Cardiac septum (tissue), 1 donor: ENCODE data around the gene MTCH1. TPM values are rescaled to one million over a fixed set of nuclear protein-coding genes. Genes with fewer than 3 reads are reported as not detected.

Source experiments
- DNase-seq: peaks from one replicate; pipeline ENCODE4 v3.0.0-alpha.2; 2020; ENCODE audit warnings: low spot score
- intact Hi-C: fragments of 100-400 bp; cut with DNase I; formaldehyde crosslinking; loops from one replicate; pipeline ENCODE4 v1.14.0; 2022
- total RNA-seq: library from RNA; stranded (reverse); fragmentation: NEBNext Ultra II Directional; extraction: Animal tissue kit (Norgen Biotek cat#: 25700); gene quantifications from one replicate; pipeline ENCODE4 v1.2.1, GENCODE V29; 2021
- donor health status: DM: no; HTN: no; CAD: no.

The MTCH1 gene
- total RNA-seq, 1 donor from 2014 or later, result 139 TPM

DNA sequence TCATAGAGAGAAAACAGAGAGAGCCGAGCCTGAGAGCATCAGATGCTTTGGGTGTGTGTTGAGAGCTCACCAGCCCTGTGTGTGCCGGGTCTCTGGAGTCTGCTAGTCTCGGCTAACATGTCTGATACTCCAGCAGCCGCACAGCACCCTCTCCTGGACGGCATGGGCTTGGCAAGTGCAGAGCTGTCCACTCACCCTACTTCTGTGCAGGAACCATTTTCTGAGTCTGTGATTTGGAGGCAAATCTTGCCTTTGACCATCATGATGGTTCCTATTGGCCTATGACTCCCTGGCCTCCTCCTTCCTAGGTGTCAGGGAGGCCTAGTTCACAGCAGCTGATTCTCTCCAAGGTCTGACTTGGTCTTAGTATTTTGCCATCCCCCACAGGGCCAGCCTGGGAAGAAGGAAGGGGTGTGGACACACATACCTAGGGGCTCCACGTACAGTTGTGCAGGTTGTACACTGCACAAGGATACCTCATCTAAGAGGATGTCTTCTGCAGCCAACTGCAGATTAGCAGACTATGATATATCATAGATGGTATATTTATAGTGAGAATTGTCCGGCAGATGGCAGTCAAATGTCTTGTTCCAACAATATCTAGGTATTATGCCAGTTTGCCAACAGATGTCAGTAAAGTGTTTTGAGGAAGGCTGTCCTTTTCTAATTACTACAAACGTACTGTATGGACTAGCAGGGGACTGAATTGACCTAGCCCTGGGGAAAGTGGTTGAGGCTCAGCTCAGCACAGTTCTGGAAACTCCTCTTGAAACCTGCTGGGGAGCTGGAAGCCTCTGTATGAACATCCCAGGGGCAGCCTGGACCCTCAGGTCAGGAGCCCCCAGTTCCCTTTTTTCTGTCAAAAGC lies 32.4 kb upstream of the MTCH1 start:
- intact Hi-C loops, result loop anchor here (2.0 to 5.0 kb wide), 4 partner anchors 134 to 251 kb away; partner anchors contain the start of gene C6orf89
- peak; percentile 94 for DNase-seq

DNA sequence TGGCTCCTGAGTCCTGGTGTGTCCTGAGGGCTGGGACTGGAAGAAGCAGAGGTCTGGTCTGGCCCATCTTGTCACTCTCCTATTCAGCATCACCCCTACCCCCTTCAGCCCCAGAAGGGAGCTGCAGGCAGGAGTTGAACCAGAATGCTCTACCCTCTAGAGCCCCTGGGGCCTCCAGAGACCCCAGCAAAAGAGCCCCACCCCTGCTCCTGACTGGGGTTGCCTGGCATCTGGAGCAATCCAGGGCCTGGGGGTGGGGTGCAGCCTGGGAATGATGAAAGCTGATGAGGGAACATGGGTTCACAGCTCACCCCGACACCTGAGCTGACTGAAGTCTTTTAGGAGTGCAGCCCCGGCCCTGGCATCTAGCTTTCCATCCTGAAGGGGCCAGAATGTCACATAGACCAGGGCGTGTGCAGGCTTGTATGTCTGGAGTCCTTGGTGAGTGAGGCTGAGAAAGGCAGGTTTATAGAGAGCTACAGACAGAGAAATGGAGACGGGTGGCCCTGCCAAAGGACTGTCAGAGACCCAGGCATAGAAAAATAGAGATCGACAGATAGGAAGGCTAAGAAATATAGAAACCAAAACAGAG lies 31.7 kb upstream of the MTCH1 start:
- intact Hi-C loops, result loop anchor here (2.0 to 5.0 kb wide), 4 partner anchors 133 to 250 kb away; partner anchors contain the start of gene C6orf89
- no peak for DNase-seq

DNA sequence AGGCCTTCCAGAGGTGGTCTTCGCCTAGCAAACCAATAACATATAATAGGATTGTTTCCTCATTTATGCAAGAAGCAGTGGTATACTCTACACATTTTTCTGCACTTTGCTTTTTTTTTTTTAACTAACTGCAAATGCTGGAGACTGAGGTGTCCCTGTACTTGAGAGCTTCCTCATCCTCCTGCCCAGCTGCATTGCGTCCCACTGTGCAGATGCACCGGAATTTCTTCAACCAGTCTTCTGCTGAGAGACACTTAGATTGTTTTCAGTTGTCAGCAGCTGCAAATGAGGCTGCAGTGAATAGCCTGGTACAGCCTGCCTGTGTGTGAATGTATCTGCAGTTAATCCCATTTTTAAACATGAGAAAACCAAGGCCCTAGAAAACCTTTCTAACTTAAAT lies 31.0 kb upstream of the MTCH1 start:
- intact Hi-C loops, result loop anchor here (5.0 kb wide), 1 partner anchor 250 kb away; no protein-coding TSS in a partner anchor
- no peak for DNase-seq

DNA sequence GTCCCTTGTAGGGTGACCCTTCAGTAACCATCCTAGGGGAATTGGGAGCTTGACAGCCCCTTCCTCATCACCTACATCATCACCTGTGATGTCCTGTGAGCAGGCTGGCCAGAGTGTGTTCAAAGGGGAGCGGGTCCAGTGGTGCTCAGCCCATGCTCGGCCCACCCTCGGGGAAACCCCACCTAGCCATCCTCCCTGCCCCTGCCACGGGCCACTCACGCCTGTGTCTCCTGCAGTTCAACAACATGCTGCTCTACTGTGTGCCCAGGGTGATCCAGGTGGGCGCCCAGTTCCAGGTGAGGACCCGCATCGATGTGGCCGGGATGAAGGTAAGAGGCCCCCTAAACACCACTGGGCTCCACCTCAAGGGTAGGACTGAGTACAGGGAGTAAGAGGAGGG lies 29.5 kb upstream of the MTCH1 start:
- no peak for DNase-seq
- intact Hi-C loops, result loop anchor here (5.0 kb wide), 1 partner anchor 248 kb away; no protein-coding TSS in a partner anchor

DNA sequence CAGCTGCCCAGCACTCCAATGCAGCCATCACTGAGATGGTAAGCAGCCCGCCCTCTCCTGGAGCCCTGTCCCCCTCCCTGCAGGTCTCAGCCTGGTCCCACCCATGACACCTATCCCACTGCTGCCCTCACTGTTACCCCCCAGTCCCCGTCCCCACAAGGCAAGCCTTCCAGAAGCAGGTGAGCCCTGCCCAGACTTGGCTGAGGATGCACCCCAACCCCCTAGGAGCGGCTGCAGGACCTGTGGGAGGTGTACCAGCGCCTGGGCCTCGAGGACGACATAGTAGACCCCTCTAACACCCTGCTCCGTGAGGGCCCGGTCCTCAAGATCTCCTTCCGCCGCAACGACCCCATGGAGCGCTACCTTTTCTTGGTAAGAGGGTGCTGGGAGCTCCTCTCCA lies 28.7 kb upstream of the MTCH1 start:
- intact Hi-C loops, result loop anchor here (5.0 kb wide), 1 partner anchor 247 kb away; no protein-coding TSS in a partner anchor
- DNase-seq, result no peak

DNA sequence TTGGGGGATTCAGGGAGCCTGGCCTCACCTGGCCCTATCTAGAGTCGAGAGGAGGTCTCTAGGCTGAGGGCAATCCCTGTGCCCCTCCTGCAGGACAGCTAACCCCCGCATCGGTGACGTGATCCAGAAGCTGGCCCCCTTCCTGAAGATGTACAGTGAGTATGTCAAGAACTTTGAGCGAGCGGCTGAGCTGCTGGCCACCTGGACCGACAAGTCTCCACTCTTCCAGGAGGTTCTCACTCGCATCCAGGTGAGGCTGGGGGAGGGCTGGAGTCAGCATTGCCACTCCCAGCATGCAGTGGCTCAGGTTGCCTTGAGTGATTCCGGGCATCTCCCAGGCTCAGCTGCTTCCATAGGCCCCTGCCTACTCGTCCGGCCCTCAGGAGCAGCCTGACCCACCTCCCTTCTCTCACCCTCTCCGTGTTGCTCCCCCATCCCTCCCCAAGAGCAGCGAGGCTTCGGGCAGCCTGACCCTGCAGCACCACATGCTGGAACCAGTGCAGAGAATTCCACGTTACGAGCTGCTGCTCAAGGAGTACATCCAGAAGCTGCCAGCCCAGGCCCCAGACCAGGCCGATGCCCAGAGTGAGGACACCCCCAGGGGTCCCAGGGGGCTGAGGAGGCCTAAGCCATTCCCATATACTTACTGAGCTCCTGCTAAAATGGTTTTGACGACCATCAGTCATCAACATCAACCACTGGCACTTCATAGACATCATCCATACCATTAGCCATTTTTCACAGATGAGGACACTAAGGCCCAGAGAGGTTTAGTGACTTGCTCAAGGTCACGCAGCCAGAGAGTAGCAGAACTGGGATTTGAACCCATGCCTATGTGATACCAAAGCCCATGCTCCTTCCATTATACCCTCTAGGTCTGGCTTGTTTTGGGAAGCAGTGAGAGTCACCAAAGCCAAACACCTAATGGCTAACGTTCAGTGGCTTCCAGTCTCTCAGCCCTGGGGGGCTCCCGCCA lies 27.8 kb upstream of the MTCH1 start:
- intact Hi-C loops, result no loop called here

DNA sequence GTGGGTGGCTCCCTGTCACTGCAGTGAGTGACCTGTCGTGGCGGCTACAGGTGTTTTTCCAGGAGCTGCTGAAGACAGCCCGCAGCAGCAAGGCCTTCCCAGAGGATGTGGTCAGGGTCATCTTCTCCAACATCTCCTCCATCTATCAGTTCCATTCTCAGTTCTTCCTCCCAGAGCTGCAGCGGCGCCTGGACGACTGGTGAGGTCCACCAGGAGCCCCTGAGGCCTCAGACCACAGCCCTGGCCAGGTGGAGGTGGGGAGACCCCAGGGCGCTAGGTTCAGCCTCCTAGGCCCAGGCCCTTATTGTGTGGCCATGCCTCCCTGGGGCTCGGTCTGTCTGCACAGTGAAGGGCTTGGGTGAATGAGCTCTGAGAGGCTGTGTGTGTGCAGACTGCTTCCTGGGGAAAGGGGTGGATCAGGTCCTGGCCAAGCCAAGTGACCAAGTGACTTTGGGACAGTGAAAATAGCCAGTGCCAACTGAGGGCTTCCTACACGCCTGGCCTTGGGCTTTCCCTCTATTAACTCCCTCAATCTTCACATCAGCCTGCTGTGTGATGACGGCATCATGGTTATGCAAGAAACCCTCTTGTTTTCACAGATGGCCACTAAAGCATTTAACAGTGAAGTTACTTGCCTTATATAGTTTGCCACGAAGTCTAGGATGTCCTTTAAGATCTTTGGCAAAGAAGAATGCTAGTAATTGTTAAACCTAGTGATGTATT lies 25.8 kb upstream of the MTCH1 start:
- intact Hi-C loops, result no loop called here
- no peak for DNase-seq

More for the DNA sequence above, 27.8 kb upstream of the MTCH1 start:
- DNase-seq, result no peak

DNA sequence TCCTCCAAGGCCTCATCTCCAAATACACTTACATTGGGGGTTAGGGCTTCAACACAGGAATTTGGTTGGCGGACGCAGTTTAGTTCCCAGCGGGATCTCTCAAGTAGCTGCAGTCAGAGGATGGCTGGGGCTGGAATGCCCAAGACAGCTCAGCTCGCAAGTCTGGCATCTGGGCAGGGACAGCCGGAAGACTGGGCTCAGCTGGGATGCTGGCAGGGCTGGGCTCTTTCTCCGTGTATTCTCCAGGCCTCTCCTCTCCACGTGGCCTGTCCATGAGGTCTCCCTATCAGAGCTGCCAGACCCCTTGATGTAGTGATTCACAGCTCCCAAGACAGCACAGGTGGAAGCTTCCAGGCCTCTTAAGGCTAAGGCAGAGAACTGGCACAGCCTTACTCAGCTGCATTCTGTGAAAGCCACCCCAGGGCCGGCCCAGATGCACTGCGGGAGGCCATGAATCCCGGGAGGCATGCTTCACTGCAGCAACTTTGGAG lies 24.5 kb upstream of the MTCH1 start:
- no peak for DNase-seq
- intact Hi-C loops, result no loop called here

DNA sequence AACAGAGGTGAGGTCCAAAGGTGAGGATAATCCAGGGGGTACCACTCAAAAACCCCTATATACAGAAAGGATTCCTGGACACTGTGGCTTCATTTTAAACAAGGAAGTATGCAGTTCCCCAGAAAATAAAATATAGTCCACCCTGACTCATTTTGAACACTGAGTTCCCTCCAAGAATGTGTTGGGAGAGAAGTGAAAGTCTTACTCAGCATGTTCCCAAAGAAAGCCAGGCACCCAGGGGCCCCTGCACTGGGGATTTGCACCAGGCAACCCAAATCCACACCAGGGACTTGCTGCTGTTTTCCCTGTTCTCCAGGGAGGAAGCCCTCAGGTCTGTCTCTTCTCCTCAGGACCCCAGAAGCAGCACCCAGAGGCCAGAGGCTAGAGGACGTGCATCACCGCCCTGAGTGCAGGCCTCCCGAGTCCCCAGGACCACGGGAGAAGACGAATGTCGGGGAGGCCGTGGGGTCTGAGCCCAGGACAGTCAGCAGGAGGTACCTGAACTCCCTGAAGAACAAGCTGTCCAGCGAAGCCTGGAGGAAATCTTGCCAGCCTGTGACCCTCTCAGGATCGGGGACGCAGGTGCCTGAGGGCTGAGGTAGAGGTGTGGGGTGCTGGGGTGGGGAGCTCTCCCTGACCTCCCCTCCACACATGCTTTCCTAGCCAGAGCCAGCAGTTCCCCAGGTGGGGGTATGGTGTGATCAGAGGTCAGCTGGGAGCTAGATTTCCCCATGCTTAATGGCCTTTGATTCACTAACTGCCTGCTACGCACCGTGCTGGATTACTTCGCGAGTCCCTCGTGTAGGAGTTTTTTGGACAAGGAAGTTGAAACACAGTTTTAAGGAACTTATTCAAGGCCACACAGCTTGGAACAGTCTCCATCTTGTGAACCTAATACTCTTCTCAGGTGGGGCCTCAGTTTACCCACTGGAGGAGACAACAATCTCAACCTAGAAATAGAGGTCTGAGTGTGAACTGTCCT lies 22.8 kb upstream of the MTCH1 start:
- DNase-seq, result no peak
- intact Hi-C loops, result no loop called here

DNA sequence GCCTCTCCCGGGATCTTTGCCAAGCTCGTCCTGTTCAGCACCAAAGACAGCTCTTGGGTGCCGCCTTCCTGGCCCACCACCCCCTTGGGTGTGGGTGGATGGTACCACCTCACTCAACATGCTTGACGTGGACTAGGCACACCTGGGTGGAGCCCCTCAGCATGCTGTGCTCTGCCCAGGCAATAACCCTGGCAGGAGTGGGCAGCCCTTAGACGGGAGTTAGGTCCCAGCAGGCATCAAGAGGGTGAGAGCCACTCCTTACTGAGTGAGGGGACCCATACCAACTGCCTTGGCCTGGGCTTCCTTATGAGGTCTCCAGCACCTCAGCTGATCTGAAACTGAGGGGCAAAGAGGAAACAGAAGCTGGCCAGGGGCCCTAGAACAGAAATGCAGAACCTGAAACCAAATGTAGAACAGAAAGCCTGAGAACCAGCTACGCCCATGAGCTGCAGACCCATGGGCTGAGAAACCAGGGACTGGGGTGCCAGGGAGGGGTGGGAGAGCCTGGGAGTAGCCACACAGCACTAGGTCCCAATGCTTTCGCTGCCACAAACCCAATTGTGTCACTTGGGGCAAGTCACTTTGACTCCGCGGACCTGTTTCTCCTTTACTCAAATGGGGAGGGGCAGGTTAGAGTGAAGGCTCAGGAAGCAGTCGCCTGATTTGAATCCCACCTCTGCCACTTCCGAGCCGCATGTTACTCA lies 21.5 kb upstream of the MTCH1 start:
- intact Hi-C loops, result no loop called here

DNA sequence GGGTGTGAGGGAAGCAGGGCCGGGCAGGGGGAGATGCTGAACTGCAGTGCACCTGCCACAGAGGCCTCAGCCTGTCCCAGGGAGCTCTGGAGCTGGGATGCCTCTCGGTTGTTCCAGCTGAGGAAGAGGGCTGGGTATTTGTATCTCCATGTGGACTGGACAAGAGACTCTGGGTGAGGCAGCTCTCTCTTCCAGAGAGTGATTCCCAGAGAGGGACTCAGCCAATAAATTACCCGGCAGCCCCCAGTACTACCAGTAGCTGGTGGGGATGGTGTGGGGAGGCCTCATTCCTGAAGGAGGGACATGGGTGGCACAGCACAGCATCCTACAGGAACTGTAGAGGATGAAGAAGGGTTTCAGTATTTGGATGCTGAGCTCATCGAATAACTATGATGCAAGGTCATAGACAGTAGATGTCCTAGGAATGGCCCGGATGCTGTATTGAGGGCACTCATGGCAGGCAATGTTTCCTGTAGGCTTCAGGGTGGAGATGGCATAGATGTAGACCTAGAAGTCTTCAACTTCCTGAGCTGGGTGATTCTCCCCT lies 20.9 kb upstream of the MTCH1 start:
- no peak for DNase-seq
- intact Hi-C loops, result no loop called here

More for the DNA sequence above, 21.5 kb upstream of the MTCH1 start:
- no peak for DNase-seq

DNA sequence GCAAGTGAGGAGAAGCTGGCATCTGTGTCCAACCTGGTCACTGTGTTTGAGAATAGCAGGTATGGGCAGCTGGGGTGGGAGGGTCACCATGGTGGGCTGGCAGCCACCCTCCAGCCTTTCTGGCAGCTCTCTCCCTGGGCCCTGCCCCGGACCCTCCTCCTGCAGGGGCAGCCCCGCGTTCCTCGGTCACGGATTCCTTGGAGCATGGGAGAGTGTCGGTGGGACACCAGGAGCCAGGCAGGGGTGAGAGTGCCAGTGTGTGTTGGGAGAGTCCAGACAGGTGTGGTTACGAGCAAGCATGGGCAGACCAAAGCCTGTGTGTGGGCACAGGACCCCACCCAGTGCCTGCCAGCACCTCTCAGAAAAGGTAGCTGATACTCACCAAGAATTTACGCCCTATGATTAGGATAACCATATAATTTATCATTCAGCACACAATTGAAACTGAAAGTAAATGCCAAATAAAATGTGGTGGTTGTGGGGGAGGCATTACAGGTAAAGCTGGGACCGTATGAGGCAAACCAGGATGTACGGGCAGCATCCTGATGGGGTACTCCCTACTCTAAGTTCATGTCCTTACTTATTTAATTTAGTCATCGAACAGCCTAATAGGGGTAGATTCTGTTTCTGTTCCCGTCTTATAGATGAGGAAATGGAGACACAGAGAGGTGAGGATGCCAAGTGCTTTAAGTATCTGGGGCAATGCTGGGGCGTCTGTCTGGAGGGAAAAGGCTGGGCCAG lies 20.0 kb upstream of the MTCH1 start:
- no peak for DNase-seq

DNA sequence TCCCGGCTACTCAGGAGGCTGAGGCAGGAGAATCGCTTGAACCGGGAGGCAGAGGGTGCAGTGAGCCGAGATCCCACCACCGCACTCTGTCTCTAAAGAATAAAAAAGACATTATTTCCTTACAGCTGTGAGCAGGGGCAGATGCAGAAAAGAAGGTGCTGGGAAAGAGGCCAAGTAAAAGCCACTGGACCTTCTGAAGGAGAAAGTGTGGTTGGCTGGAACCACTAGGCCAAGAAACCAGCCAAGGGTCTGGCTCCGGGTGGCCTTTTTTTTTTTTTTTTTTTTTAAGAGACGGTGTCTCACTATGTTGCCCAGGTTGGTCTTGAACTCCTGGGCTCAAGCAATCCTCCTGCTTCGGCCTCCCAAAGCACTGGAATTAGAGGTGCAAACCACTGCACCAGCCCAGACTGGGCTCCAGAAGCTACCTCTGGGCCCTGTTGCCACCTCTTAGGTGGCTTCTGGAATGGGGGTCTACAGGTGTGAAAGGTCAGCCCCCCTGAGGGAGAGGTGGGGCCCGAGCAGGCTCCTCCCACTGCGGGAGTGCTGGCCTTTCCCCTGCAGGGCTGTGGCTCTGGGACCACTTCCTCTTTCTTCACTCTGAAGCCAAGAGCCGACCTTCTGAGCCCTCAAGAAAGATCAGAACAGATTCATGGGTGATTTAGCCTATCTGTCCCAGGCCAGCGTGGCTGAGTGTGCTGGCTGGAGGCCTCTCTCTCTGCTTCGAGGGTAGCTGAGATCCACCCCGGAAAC lies 19.2 kb upstream of the MTCH1 start, which contains the start of gene FGD2:
Gene FGD2 (plus strand): TSS at position 595 of the 750 bp plus-strand sequence. CDS start 163 bp downstream, outside the sequence.
- no peak for DNase-seq
- intact Hi-C loops, result no loop called here

More for the DNA sequence above, 20.0 kb upstream of the MTCH1 start:
- intact Hi-C loops, result no loop called here

DNA sequence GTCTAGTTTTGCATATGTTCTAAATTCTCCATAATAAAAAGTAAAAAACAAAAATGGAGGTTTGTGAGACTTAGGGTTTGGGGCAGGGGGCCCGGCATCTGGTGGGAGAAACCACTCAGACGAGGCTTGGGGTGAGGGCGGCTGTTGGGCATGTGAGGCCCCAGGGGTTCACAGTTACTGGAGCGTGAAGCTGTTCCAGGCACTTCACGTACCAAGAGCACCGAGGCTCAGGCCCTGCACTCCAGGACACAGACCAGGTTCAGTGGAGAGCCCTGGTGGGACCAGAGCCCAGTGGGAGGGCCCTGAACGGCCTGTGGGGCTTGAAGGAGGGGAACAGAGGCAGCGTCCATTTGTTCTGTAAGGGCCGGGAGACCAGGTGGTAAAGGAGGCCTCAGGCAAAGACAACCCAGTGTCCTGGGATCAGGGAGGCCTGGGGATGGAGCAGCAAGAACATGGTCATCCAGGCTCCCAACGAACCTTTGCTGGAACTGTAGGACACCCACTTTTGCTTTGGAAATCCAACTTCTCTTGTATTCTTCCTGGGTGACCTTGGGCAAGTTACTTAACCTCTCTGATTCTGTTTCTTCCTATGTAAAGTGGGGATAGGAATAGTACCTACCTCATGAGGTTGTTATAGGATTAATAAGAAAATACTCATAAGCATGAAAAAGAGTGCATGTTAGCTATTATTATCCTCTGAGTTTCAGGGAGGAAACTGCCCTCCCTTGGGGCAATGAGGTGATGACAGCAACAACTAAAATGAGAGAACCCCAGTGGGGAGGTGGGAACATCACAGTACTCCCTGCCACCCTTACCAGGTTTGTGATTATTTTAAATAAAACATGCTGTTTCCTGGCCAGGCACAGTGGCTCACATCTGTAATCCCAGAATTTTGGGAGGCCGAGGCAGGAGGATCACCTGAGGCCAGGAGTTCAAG lies 18.3 kb upstream of the MTCH1 start:
- no peak for DNase-seq
- intact Hi-C loops, result no loop called here
